ENCODE measurements around the gene PDYN. TPM values are rescaled to one million over a fixed set of nuclear protein-coding genes. Genes with fewer than 3 reads are reported as not detected.

PDYN gene
- total and polyA plus RNA-seq, 10 of the 15 experiments (the other 5 are each of a cell fraction or from before 2014, with no cell fraction given) = not detected

DNA sequence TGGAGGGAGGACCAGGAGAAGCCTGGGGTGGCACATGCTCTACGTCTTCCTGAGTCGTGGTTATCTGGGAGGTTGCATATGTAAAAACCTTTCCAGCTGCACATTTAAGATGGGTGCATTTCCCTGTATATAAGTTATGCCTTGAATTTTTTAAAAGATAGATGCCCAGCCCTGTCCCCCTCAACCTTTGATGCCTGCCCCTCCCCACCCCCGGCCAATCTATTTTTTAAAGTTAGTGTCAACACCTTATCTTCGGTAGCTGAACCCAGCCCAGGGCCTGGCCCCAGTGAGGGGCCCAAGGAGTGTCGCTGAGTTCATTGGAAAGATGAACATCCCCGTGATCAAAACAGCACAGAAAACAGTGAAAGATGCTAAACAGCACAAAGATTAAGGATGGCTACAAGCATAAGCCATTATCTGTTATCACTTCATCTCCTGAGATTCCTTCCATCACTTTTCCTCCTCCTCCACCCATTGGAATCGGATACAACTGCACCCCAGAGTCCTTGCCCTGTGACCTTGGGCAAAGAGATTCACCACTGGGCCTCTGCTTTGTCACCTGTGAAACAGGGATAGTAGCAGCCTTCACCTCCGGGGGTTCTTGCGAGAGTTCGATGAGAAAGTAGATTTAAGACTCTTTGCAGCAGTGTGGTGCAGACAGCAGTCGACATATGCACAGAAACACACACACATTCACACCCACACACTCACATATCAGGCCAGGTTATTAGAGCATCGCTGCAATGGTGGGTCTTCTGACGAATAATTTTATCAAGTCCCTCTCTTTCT lies 51.2 kb downstream of the PDYN start:
- H2AFZ ChIP-seq (ENCODE audit: control insufficient read depth, low read depth, low read length) = no peak overlapping the region
- H3K27ac ChIP-seq (ENCODE audit: control insufficient read depth, insufficient read depth) = no peak overlapping the region
- CTCF ChIA-PET = interaction anchor here (1.1 kb wide), 1 partner anchor 23 kb away, joined by 4 read pairs; no protein-coding TSS in a partner anchor
- H3K79me2 ChIP-seq (ENCODE audit: control insufficient read depth, insufficient read depth, low read length) = no peaks in the 10 kb centered on the region
- intact Hi-C loops (cut with micrococcal nuclease; ENCODE audit: unreplicated experiment) = no loop called here
- POLR2A ChIA-PET = no interaction called here
- no peaks in the 10 kb centered on the region for H3K4me1 ChIP-seq (ENCODE audit: control insufficient read depth, insufficient read depth, low read length)
- peaks cover 4 to 7% of the 10 kb centered on the region in 2 experiments for H3K27me3 ChIP-seq (replicated peaks in 1 of 2; ENCODE audit: control insufficient read depth in 2 of 2, insufficient read depth in 2 of 2, low read length in 1 of 2)
- in situ Hi-C loops (cut with MboI) = no loop called here
- H3K9ac ChIP-seq (ENCODE audit: control insufficient read depth, insufficient read depth, low read length) = no peak overlapping the region
- H3K36me3 ChIP-seq (ENCODE audit: control insufficient read depth in 2 of 2, insufficient read depth in 2 of 2, low read length in 1 of 2) = no peaks in the 10 kb centered on the region
- FAIRE-seq (no peak), DNase-seq (ENCODE audit: low read depth, low spot score) (no peak), ATAC-seq (no peak)
- H3K4me3 ChIP-seq = no peak overlapping the region
- RAD21 ChIA-PET (ENCODE audit: unreplicated experiment) = no interaction called here
- no peak overlapping the region for H3K4me2 ChIP-seq (ENCODE audit: control insufficient read depth, insufficient read depth)
- SMC1A ChIA-PET (ENCODE audit: uncharacterized antibody, unreplicated experiment) = no interaction called here
- no peaks in the 10 kb centered on the region for H3K9me3 ChIP-seq (replicated peaks; ENCODE audit: control insufficient read depth, insufficient read depth, low read length)
- no TSS peak for BruUV-seq (replicated peaks)
- WGBS (ENCODE audit: insufficient coverage, insufficient replicate concordance, low lambda C conversion rate, missing lambda C conversion rate) = 30% methylated on average over 13 of the region's 13 CpGs
- no peaks in the 10 kb centered on the region for H4K20me1 ChIP-seq (ENCODE audit: control insufficient read depth, insufficient read depth)
- TF ChIP-seq TARDBP (IDR thresholded peaks at IDR 0.05; ENCODE audit: borderline replicate concordance) (no peak), YBX1 (IDR thresholded peaks at IDR 0.05) (no peak), NFXL1 (IDR thresholded peaks at IDR 0.05; ENCODE audit: borderline replicate concordance) (no peak), PAX5 (IDR thresholded peaks at IDR 0.05; ENCODE audit: borderline replicate concordance, low read depth, low read length) (no peak), ZBTB40 (IDR thresholded peaks at IDR 0.05; ENCODE audit: borderline replicate concordance) (no peak), TAF1 (IDR thresholded peaks at IDR 0.05; ENCODE audit: borderline replicate concordance, low read depth, low read length) (no peak), NKRF (conservative IDR thresholded peaks at IDR 0.05) (no peak), POLR2A (IDR thresholded peaks at IDR 0.05; ENCODE audit: low read depth, low read length) (no peak), PAX8 (IDR thresholded peaks at IDR 0.05) (no peak), RAD21 (IDR thresholded peaks at IDR 0.05; ENCODE audit: insufficient read depth, low read depth, low read length) (no peak), TCF12 (IDR thresholded peaks at IDR 0.05; ENCODE audit: low read depth, low read length) (no peak), POLR2AphosphoS5 (IDR thresholded peaks at IDR 0.05; ENCODE audit: low read length) (no peak)
- TF ChIP-seq, protein P1, sequence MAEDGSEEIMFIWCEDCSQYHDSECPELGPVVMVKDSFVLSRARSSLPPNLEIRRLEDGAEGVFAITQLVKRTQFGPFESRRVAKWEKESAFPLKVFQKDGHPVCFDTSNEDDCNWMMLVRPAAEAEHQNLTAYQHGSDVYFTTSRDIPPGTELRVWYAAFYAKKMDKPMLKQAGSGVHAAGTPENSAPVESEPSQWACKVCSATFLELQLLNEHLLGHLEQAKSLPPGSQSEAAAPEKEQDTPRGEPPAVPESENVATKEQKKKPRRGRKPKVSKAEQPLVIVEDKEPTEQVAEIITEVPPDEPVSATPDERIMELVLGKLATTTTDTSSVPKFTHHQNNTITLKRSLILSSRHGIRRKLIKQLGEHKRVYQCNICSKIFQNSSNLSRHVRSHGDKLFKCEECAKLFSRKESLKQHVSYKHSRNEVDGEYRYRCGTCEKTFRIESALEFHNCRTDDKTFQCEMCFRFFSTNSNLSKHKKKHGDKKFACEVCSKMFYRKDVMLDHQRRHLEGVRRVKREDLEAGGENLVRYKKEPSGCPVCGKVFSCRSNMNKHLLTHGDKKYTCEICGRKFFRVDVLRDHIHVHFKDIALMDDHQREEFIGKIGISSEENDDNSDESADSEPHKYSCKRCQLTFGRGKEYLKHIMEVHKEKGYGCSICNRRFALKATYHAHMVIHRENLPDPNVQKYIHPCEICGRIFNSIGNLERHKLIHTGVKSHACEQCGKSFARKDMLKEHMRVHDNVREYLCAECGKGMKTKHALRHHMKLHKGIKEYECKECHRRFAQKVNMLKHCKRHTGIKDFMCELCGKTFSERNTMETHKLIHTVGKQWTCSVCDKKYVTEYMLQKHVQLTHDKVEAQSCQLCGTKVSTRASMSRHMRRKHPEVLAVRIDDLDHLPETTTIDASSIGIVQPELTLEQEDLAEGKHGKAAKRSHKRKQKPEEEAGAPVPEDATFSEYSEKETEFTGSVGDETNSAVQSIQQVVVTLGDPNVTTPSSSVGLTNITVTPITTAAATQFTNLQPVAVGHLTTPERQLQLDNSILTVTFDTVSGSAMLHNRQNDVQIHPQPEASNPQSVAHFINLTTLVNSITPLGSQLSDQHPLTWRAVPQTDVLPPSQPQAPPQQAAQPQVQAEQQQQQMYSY (CRISPR knock-in tag; IDR thresholded peaks at IDR 0.05) = no peak

Data from GM12878 (cell line).